Panc1 (cell line): Measurements from ENCODE around the gene TMTC2. TPM values are rescaled to one million over a fixed set of nuclear protein-coding genes. Genes with fewer than 3 reads are reported as not detected.

Experiments used
- ATAC-seq: fragments of 200-7000 bp; cut with Tn5 transposase; 2 replicates; pipeline ENCODE4 v1.9.1; 2020; ENCODE audit warnings: mild to moderate bottlenecking, moderate library complexity
- BruUV-seq: library from RNA; stranded (reverse); fragments of 400-500 nt; replicated peaks from 2 replicates; lab custom pipeline; 2021; lab: Mats Ljungman, UMichigan
- CTCF ChIA-PET: fragments of 300-600 bp; sonication (Branson Sonifier 250); formaldehyde crosslinking; loops from one replicate; lab custom pipeline; 2022; ENCODE audit warnings: antibody characterized with exemption; lab: Charles Lee
- POLR2A ChIA-PET: fragments of 300-600 bp; sonication (Branson Sonifier 250); formaldehyde crosslinking; loops from one replicate; lab custom pipeline; 2022; ENCODE audit warnings: antibody characterized with exemption; lab: Charles Lee
- DNase-seq: peaks from one replicate; pipeline ENCODE4 v3.0.0-alpha.2; 2010; ENCODE audit warnings: low read depth, low spot score
- H3K27ac ChIP-seq: 2 replicates; pipeline ENCODE4 v1.5.1; 2011; ENCODE audit warnings: mild to moderate bottlenecking, low read length, inconsistent platforms
- H3K27me3 ChIP-seq: fragments of 200-500 bp; sonication (Bioruptor generic); 2 replicates; pipeline ENCODE4 v1.6.0; 2014; ENCODE audit warnings: low read length, inconsistent platforms; ENCODE audit not compliant: control insufficient read depth, insufficient read depth
- H3K36me3 ChIP-seq: fragments of 200-500 bp; sonication (Bioruptor generic); 2 replicates; pipeline ENCODE4 v1.5.1; 2014; ENCODE audit warnings: inconsistent platforms, mild to moderate bottlenecking, low read length, moderate library complexity; ENCODE audit not compliant: control insufficient read depth, insufficient read depth
- H3K4me1 ChIP-seq: 2 replicates; pipeline ENCODE4 v1.5.1; 2011; ENCODE audit warnings: inconsistent platforms, mild to moderate bottlenecking, low read length, moderate library complexity; ENCODE audit not compliant: control insufficient read depth, insufficient read depth
- H3K4me3 ChIP-seq, 2 experiments: 2 replicates each; pipeline ENCODE4 v1.5.1; 2011 to 2012; ENCODE audit warnings: low read depth in 2 of 2, low read length in 2 of 2, mild to moderate bottlenecking in 2 of 2, inconsistent platforms in 1 of 2, moderate library complexity in 1 of 2
- H3K9me3 ChIP-seq: fragments of 200-500 bp; sonication (Bioruptor generic); 2 replicates; pipeline ENCODE4 v1.5.1; 2014; ENCODE audit warnings: low read depth, mild to moderate bottlenecking, inconsistent platforms, low read length, moderate library complexity; ENCODE audit not compliant: control insufficient read depth, insufficient read depth
- CTCF ChIP-seq: fragments of 450-650 bp; IDR thresholded peaks from 2 replicates; pipeline ENCODE4 v1.5.1; 2017; ENCODE audit warnings: mild to moderate bottlenecking
- POLR2AphosphoS5 ChIP-seq: IDR thresholded peaks from 2 replicates; pipeline ENCODE4 v1.6.1; 2012; ENCODE audit warnings: mild to moderate bottlenecking, low read depth, low read length, moderate library complexity
- REST ChIP-seq, 2 experiments: IDR thresholded peaks; 2 replicates each; pipeline ENCODE4 v1.6.1; 2011 to 2012; ENCODE audit warnings: low read depth in 2 of 2, control low read depth in 1 of 2, low read length in 1 of 2, mild to moderate bottlenecking in 1 of 2, moderate library complexity in 1 of 2; ENCODE audit not compliant: insufficient read depth in 1 of 2
- SIN3A ChIP-seq: IDR thresholded peaks from 2 replicates; pipeline ENCODE4 v1.6.1; 2012; ENCODE audit warnings: low read depth, mild to moderate bottlenecking, low read length, moderate library complexity, borderline replicate concordance; ENCODE audit not compliant: insufficient read depth
- TCF7L2 ChIP-seq: IDR thresholded peaks from 2 replicates; pipeline ENCODE4 v1.6.1; 2011; ENCODE audit warnings: mild to moderate bottlenecking, low read depth, low read length, inconsistent platforms
- in situ Hi-C: cut with HindIII; loops from 2 replicates; pipeline ENCODE4 v1.10.0; 2016; ENCODE audit warnings: low sequenced_read_pairs, low pct_unique_long_range_greater_than_20kb
- intact Hi-C: fragments of 100-400 bp; cut with micrococcal nuclease; formaldehyde crosslinking; loops from one replicate; pipeline ENCODE4 v1.10.0; 2022; ENCODE audit not compliant: unreplicated experiment
- total RNA-seq: library from RNA; stranded (reverse); gene quantifications from one replicate; pipeline ENCODE4 v1.2.1, GENCODE V29; 2021; ENCODE audit not compliant: unreplicated experiment

The TMTC2 gene
- total RNA-seq, 1 experiment from 2014 or later: 5.7 TPM

GRCh38 chr12:82870771-82871377 lies 184.2 kb downstream of the TMTC2 start:
- no peak for TF ChIP-seq POLR2AphosphoS5
- no peak for TF ChIP-seq CTCF
- TF ChIP-seq REST (IDR thresholded peaks at IDR 0.05; ENCODE audit: insufficient read depth in 1 of 2, low read depth in 2 of 2, low read length in 1 of 2): no peak
- TF ChIP-seq TCF7L2: no peak
- TF ChIP-seq SIN3A: no peak
- Histone ChIP-seq H3K4me3 (no peak overlapping the region), H3K9me3 (no peaks in the 10 kb centered on the region), H3K4me1 (no peaks in the 10 kb centered on the region), H3K27me3 (no peaks in the 10 kb centered on the region), H3K27ac (no peak overlapping the region), H3K36me3 (no peaks in the 10 kb centered on the region)
- CTCF ChIA-PET: no interaction called here
- ATAC-seq: no peak
- DNase-seq: no peak
- BruUV-seq: no TSS peak
- intact Hi-C loops (no loop called here), in situ Hi-C loops (no loop called here)
- POLR2A ChIA-PET: no interaction called here

- DNase-seq (no peak), ATAC-seq (no peak)
- Histone ChIP-seq H3K36me3 (no peaks in the 10 kb centered on the region), H3K27ac (no peak overlapping the region), H3K27me3 (no peaks in the 10 kb centered on the region), H3K4me3 (no peak overlapping the region), H3K4me1 (no peaks in the 10 kb centered on the region), H3K9me3 (no peaks in the 10 kb centered on the region)
- in situ Hi-C loops (no loop called here), intact Hi-C loops (no loop called here)
- CTCF ChIA-PET: no interaction called here
- no TSS peak for BruUV-seq
- no peak for TF ChIP-seq POLR2AphosphoS5
- no peak for TF ChIP-seq REST (IDR thresholded peaks at IDR 0.05; ENCODE audit: insufficient read depth in 1 of 2, low read depth in 2 of 2, low read length in 1 of 2)
- TF ChIP-seq TCF7L2: no peak
- POLR2A ChIA-PET: no interaction called here
These were observed 185.4 kb downstream of the TMTC2 start for GRCh38 chr12:82872088-82872487.
